ENCODE data around the gene ERC2.

DNA sequence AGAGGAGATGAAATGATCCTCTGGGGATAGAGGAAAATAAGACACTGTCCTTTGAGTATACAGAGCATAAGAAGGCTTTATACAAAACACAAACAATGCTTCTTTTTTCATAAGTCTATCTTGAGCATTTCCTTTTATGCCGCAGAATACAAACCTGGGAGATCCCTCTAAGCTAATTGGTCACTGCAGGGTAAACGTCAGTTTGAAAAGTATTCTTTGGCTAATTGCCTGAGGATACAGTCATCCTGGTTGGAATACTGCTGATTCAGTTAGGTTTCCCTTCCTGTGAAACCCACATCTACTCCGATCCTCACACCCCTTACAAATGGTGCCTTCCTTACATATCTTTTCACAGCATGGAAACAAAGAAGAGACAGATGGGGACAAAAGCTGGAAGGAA is 991.8 kb downstream of the ERC2 start:
- TF ChIP-seq JUN (IDR thresholded peaks at IDR 0.05) (no peak), POLR2A (IDR thresholded peaks at IDR 0.05; ENCODE audit: low read length) (no peak), HOXA7 (CRISPR knock-in tag; IDR thresholded peaks at IDR 0.05) (no peak), RARB (CRISPR knock-in tag; IDR thresholded peaks at IDR 0.05) (no peak), MAZ (IDR thresholded peaks at IDR 0.05; ENCODE audit: borderline replicate concordance, low read depth, low read length) (no peak), MYC (IDR thresholded peaks at IDR 0.05; ENCODE audit: borderline replicate concordance, low read length) (no peak), MAFK (IDR thresholded peaks at IDR 0.05; ENCODE audit: partially characterized antibody) (no peak)
- TF ChIP-seq, protein P1, sequence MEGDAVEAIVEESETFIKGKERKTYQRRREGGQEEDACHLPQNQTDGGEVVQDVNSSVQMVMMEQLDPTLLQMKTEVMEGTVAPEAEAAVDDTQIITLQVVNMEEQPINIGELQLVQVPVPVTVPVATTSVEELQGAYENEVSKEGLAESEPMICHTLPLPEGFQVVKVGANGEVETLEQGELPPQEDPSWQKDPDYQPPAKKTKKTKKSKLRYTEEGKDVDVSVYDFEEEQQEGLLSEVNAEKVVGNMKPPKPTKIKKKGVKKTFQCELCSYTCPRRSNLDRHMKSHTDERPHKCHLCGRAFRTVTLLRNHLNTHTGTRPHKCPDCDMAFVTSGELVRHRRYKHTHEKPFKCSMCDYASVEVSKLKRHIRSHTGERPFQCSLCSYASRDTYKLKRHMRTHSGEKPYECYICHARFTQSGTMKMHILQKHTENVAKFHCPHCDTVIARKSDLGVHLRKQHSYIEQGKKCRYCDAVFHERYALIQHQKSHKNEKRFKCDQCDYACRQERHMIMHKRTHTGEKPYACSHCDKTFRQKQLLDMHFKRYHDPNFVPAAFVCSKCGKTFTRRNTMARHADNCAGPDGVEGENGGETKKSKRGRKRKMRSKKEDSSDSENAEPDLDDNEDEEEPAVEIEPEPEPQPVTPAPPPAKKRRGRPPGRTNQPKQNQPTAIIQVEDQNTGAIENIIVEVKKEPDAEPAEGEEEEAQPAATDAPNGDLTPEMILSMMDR (IDR thresholded peaks at IDR 0.05): no peak
- TF ChIP-seq, protein P2, sequence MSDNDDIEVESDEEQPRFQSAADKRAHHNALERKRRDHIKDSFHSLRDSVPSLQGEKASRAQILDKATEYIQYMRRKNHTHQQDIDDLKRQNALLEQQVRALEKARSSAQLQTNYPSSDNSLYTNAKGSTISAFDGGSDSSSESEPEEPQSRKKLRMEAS (IDR thresholded peaks at IDR 0.05): no peak
- TF ChIP-seq, protein P3, sequence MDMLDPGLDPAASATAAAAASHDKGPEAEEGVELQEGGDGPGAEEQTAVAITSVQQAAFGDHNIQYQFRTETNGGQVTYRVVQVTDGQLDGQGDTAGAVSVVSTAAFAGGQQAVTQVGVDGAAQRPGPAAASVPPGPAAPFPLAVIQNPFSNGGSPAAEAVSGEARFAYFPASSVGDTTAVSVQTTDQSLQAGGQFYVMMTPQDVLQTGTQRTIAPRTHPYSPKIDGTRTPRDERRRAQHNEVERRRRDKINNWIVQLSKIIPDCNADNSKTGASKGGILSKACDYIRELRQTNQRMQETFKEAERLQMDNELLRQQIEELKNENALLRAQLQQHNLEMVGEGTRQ (IDR thresholded peaks at IDR 0.05): no peak
